Ovary (tissue), 9 donors: Measurements from ENCODE around the gene DNASE1. TPM values are rescaled to one million over a fixed set of nuclear protein-coding genes. Genes with fewer than 3 reads are reported as not detected.

Experiments used
- DNase-seq, 5 donors: peaks; one replicate each; pipeline ENCODE4 v3.0.0-alpha.2; 2019 to 2020
- H3K27ac ChIP-seq, 2 donors: fragments of 200-600 bp; one replicate each; pipeline versions ENCODE4 v1.5.1 to v1.8.0; 2019 to 2022
- H3K27me3 ChIP-seq: fragments of 200-600 bp; one replicate; pipeline ENCODE4 v1.8.0; 2022
- H3K36me3 ChIP-seq: fragments of 200-600 bp; sonication (generic); one replicate; pipeline ENCODE4 v1.5.1; 2019
- H3K4me1 ChIP-seq: one replicate; pipeline ENCODE4 v1.8.1; 2013; ENCODE audit warnings: mild to moderate bottlenecking, moderate library complexity; ENCODE audit not compliant: insufficient read depth
- H3K4me3 ChIP-seq: fragments of 200-600 bp; sonication (generic); one replicate; pipeline ENCODE4 v1.5.1; 2017
- H3K9me3 ChIP-seq, 2 donors: fragments of 200-600 bp in 1 of 2; sonication (generic) in 1 of 2; one replicate each; pipeline versions ENCODE4 v1.5.1 to v1.8.1; 2013 to 2019; ENCODE audit warnings: mild to moderate bottlenecking in 1 of 2, moderate library complexity in 1 of 2
- CTCF ChIP-seq, 3 donors: fragments of 450-650 bp in 2 of 3; fragments of 200-600 bp in 1 of 3; IDR thresholded peaks; one replicate each; pipeline versions ENCODE4 v1.5.1 to v1.8.0; 2016 to 2022; ENCODE audit warnings: antibody characterized with exemption in 3 of 3, mild to moderate bottlenecking in 1 of 3
- EP300 ChIP-seq: sonication (generic); formaldehyde crosslinking; IDR thresholded peaks from one replicate; pipeline ENCODE4 v1.6.1; 2017; ENCODE audit warnings: antibody characterized with exemption
- POLR2A ChIP-seq: fragments of 450-650 bp; IDR thresholded peaks from one replicate; pipeline ENCODE4 v1.6.1; 2017; ENCODE audit warnings: antibody characterized with exemption, mild to moderate bottlenecking, moderate library complexity
- WGBS, 3 donors: extraction: QIAGEN DNeasy Blood & Tissue Kit in 1 of 3; methylation state at CpG; one replicate each; pipeline versions ENCODE4 v1.1.5 to v1.1.7; 2013 to 2017; 5-methylcytosine and 5-hydroxymethylcytosine counted together
- intact Hi-C, 4 donors: fragments of 100-400 bp; cut with DNase I; formaldehyde crosslinking; loops; one replicate each; pipeline versions ENCODE4 v1.11.0 to v1.15.1; 2022 to 2023
- polyA plus RNA-seq, 2 donors: library from polyadenylated mRNA; stranded (reverse); fragments of 200-250 nt in 1 of 2; fragments of 350-450 nt in 1 of 2; fragmentation: Illumina TruSeq in 1 of 2; extraction: RNeasy Lipid Tissue Mini Kit (QIAGEN cat#74804) in 1 of 2; gene quantifications; one replicate each; pipeline ENCODE4 v1.2.3, GENCODE V29; 2013 to 2014
- total RNA-seq, 7 donors: library from RNA; depleted of rRNA in 2 of 7; stranded (reverse); fragments of >200 nt in 2 of 7; fragmentation: NEBNext Ultra II Directional in 3 of 7; extraction: Animal tissue kit (Norgen Biotek cat#: 25700) in 3 of 7; gene quantifications; one replicate each; pipeline versions ENCODE4 v1.1.0 to v1.2.4, GENCODE V29; 2016 to 2023
- donor health status: DM: no; HTN: no; CAD: no; lungs with moderate emphysema.
- donor health status: DM: no; HTN: no; CAD: no.
- donor health status: Bipolar disorder and iron deficiency.
- donor health status: DM: yes; HTN: yes; CAD: no.
- donor health status: DM: no; HTN: no; CAD: no.
- donor health status: DM: yes; HTN: yes; CAD: no.

The DNASE1 gene
- total and polyA plus RNA-seq, 9 donors, result 5.8 to 17.0 (median 12.2) TPM

GRCh38 chr16:3643095-3643730 is 11.3 kb upstream of the DNASE1 start:
- no peak overlapping the region for H3K27ac ChIP-seq
- WGBS, 3 donors, result 88 to 94% (median 89%) methylated on average over 14 of the region's 14 CpGs
- no peaks in the 10 kb centered on the region for H3K36me3 ChIP-seq
- H3K4me3 ChIP-seq, result no peak overlapping the region
- no peaks in the 10 kb centered on the region for H3K4me1 ChIP-seq
- no peaks in the 10 kb centered on the region for H3K27me3 ChIP-seq
- no peak for TF ChIP-seq POLR2A
- TF ChIP-seq EP300, result no peak
- TF ChIP-seq CTCF (IDR thresholded peaks at IDR 0.05), result no peak
- no peaks in the 10 kb centered on the region for H3K9me3 ChIP-seq
- peak in 1 of 5 donors; percentile 6 for DNase-seq
- intact Hi-C loops, result no loop called here

- Histone ChIP-seq H3K4me3 (no peak overlapping the region), H3K27me3 (no peaks in the 10 kb centered on the region), H3K27ac (no peak overlapping the region), H3K9me3 (no peaks in the 10 kb centered on the region), H3K36me3 (no peaks in the 10 kb centered on the region), H3K4me1 (no peaks in the 10 kb centered on the region)
- no peak for DNase-seq
- TF ChIP-seq POLR2A (no peak), CTCF (IDR thresholded peaks at IDR 0.05) (no peak), EP300 (no peak)
- 48 to 60% (median 51%) methylated on average over 6 of the region's 6 CpGs for WGBS, 3 donors
- intact Hi-C loops, result no loop called here
Measured at GRCh38 chr16:3645108-3645503, 9.4 kb upstream of the DNASE1 start.

- no peak for DNase-seq
- Histone ChIP-seq H3K27me3 (no peaks in the 10 kb centered on the region), H3K4me3 (no peak overlapping the region), H3K9me3 (no peaks in the 10 kb centered on the region), H3K4me1 (no peaks in the 10 kb centered on the region), H3K27ac (no peak overlapping the region), H3K36me3 (no peaks in the 10 kb centered on the region)
- WGBS, 3 donors, result 31 to 53% (median 42%) methylated on average over 19 of the region's 19 CpGs
- intact Hi-C loops, result no loop called here
- TF ChIP-seq CTCF (IDR thresholded peaks at IDR 0.05) (no peak), POLR2A (no peak), EP300 (no peak)
Measured at GRCh38 chr16:3645504-3646347, 8.8 kb upstream of the DNASE1 start.

GRCh38 chr16:3646348-3646920 is 8.1 kb upstream of the DNASE1 start:
- 71 to 75% (median 74%) methylated on average over 15 of the region's 15 CpGs for WGBS, 3 donors
- Histone ChIP-seq H3K36me3 (no peaks in the 10 kb centered on the region), H3K4me3 (no peak overlapping the region), H3K4me1 (no peaks in the 10 kb centered on the region), H3K27ac (no peak overlapping the region), H3K9me3 (no peaks in the 10 kb centered on the region), H3K27me3 (no peaks in the 10 kb centered on the region)
- TF ChIP-seq EP300 (no peak), CTCF (IDR thresholded peaks at IDR 0.05) (no peak), POLR2A (no peak)
- intact Hi-C loops, result no loop called here
- DNase-seq, result no peak
